ENCODE data around the gene MAF. TPM values are rescaled to one million over a fixed set of nuclear protein-coding genes. Genes with fewer than 3 reads are reported as not detected.

MAF gene
- total and polyA plus RNA-seq, 9 of the 15 experiments (the other 6 are each of a cell fraction or from before 2014, with no cell fraction given), result 0.01 to 0.18 TPM; not detected in 7

DNA sequence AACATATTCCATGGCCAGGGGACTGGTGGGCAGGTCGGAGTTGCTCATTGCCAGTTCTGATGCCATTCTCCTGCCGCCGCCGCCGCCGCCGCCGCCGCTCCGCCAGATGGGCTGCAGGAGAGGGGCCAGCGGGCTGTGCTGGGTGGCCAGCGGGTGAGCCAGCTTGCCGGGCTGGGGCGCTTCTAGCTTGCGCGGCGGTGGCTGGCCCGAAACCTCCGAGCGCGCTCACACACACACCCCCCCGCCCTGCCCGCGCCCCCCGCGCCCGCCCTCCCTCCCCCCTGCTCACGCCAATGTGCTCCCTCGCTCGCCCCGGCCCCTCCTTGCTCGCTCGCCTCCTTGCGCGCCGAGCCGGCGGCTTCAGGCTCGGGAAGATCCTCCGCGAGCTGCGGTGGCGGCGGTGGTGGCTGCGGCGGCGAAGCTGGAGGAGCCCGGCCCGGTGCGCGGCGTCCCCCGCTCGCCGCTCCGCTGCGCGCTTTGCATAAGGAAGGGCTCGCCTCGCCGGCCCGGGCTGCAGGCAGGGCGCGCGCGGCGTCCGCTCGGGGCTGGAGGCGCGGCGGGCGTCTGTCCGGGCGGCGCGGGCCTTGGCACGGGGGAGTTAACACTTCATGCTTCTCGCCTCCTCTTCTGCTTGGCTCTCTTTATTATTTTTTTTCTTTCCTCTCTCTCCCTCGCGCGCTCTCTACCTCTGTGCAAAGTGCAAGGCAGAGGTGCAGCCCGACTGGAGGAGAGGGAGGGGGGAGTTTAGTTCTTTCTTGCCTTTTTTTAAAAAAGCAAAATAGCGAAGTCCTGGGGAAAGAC lies 500 bp downstream of the MAF start:
- FAIRE-seq (no peak), ATAC-seq (peak; percentile 52), DNase-seq (ENCODE audit: extremely low read depth in 1 of 4, low spot score in 3 of 4) (peak in 1 of 4 experiments; percentile 14)
- H3K9me3 ChIP-seq (replicated peaks; ENCODE audit: control insufficient read depth, insufficient read depth, low read depth, low read length), result no peaks in the 10 kb centered on the region
- no peak overlapping the region for H3K9ac ChIP-seq (ENCODE audit: insufficient read depth in 1 of 2, low read depth in 2 of 2, low read length in 2 of 2)
- no TSS peak for BruUV-seq (replicated peaks)
- intact Hi-C loops (cut with micrococcal nuclease) (loop anchor here (2.0 to 5.0 kb wide), 2 partner anchors 265 to 893 kb away; no protein-coding TSS in a partner anchor), in situ Hi-C loops (cut with MboI) (no loop called here)
- no peaks in the 10 kb centered on the region for H4K20me1 ChIP-seq (replicated peaks; ENCODE audit: control insufficient read depth, insufficient read depth, low read length)
- 3% methylated on average over 59 of the region's 84 CpGs for WGBS (ENCODE audit: insufficient coverage, low coverage, missing lambda C conversion rate)
- peaks cover 15 to 19% of the 10 kb centered on the region in 2 experiments for H3K27me3 ChIP-seq (ENCODE audit: control insufficient read depth in 2 of 2, insufficient read depth in 2 of 2, low read length in 2 of 2)
- H2AFZ ChIP-seq (ENCODE audit: low read depth, low read length), result no peak overlapping the region
- H3K27ac ChIP-seq (ENCODE audit: extremely low read depth, low read depth, low read length), result no peak overlapping the region
- TF ChIP-seq COPS2 (conservative IDR thresholded peaks at IDR 0.05), result no peak
- TF ChIP-seq, protein P1, sequence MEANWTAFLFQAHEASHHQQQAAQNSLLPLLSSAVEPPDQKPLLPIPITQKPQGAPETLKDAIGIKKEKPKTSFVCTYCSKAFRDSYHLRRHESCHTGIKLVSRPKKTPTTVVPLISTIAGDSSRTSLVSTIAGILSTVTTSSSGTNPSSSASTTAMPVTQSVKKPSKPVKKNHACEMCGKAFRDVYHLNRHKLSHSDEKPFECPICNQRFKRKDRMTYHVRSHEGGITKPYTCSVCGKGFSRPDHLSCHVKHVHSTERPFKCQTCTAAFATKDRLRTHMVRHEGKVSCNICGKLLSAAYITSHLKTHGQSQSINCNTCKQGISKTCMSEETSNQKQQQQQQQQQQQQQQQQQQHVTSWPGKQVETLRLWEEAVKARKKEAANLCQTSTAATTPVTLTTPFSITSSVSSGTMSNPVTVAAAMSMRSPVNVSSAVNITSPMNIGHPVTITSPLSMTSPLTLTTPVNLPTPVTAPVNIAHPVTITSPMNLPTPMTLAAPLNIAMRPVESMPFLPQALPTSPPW (CRISPR knock-in tag; IDR thresholded peaks at IDR 0.05), result peak; percentile 36; the same call in 1 of the 2 replicates
- TF ChIP-seq PYGO2 (tag; IDR thresholded peaks at IDR 0.05), result no peak
- TF ChIP-seq ZNF707 (CRISPR knock-in tag; conservative IDR thresholded peaks at IDR 0.05), result no peak
- no peak for TF ChIP-seq HNRNPUL1 (IDR thresholded peaks at IDR 0.05; ENCODE audit: low read length)
- TF ChIP-seq, protein P2, sequence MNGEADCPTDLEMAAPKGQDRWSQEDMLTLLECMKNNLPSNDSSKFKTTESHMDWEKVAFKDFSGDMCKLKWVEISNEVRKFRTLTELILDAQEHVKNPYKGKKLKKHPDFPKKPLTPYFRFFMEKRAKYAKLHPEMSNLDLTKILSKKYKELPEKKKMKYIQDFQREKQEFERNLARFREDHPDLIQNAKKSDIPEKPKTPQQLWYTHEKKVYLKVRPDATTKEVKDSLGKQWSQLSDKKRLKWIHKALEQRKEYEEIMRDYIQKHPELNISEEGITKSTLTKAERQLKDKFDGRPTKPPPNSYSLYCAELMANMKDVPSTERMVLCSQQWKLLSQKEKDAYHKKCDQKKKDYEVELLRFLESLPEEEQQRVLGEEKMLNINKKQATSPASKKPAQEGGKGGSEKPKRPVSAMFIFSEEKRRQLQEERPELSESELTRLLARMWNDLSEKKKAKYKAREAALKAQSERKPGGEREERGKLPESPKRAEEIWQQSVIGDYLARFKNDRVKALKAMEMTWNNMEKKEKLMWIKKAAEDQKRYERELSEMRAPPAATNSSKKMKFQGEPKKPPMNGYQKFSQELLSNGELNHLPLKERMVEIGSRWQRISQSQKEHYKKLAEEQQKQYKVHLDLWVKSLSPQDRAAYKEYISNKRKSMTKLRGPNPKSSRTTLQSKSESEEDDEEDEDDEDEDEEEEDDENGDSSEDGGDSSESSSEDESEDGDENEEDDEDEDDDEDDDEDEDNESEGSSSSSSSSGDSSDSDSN (IDR thresholded peaks at IDR 0.05; ENCODE audit: borderline replicate concordance in 1 of 2, low read depth in 2 of 2, low read length in 2 of 2), result peak; percentile 44 to 80; a peak in 1 of 4 replicates
- no peak for TF ChIP-seq NFATC3 (IDR thresholded peaks at IDR 0.05)
- H3K4me1 ChIP-seq (replicated peaks in 1 of 2; ENCODE audit: control insufficient read depth in 2 of 2, insufficient read depth in 2 of 2, low read length in 2 of 2), result peaks cover 0 to 27% of the 10 kb centered on the region in 2 experiments; a peak in 3 of 5 replicates
- POLR2A ChIA-PET, result interaction anchor here (0.7 to 1.0 kb wide), 2 partner anchors 13 to 513 kb away, joined by 3 read pairs; no protein-coding TSS in a partner anchor
- no peaks in the 10 kb centered on the region for H3K36me3 ChIP-seq (ENCODE audit: control insufficient read depth, insufficient read depth, low read length)
- H3K79me2 ChIP-seq (ENCODE audit: control insufficient read depth, insufficient read depth, low read length), result no peaks in the 10 kb centered on the region
- no peak overlapping the region for H3K4me3 ChIP-seq
- CTCF ChIA-PET (ENCODE audit: low intra/inter-chr PET ratio), result no interaction called here
- no peaks in the 10 kb centered on the region for H3K9me1 ChIP-seq (ENCODE audit: control insufficient read depth, insufficient read depth, low read length)
- 0 out of 2 replicates have a peak overlapping the region, but pooled peaks have one; percentile 18 for H3K4me2 ChIP-seq (ENCODE audit: insufficient read depth, low read length)
